Endodermal cell (in vitro differentiated cells): Measurements from ENCODE around the gene MAL. TPM values are rescaled to one million over a fixed set of nuclear protein-coding genes. Genes with fewer than 3 reads are reported as not detected.

ENCODE experiments used
- DNase-seq: peaks from one replicate; pipeline ENCODE4 v3.0.0-alpha.2; 2017
- H3K27ac ChIP-seq: 2 replicates; pipeline ENCODE4 v1.5.1; 2013; ENCODE audit warnings: mild to moderate bottlenecking, low read depth, low read length, moderate library complexity
- H3K27me3 ChIP-seq: 2 replicates; pipeline ENCODE4 v1.6.1; 2013; ENCODE audit warnings: mild to moderate bottlenecking, low read length, moderate library complexity; ENCODE audit not compliant: insufficient read depth, control insufficient read depth, poor library complexity, severe bottlenecking
- H3K36me3 ChIP-seq: 2 replicates; pipeline ENCODE4 v1.7.0; 2013; ENCODE audit warnings: mild to moderate bottlenecking, low read length, moderate library complexity; ENCODE audit not compliant: control insufficient read depth, insufficient read depth
- H3K4me1 ChIP-seq: one replicate; pipeline ENCODE4 v1.7.0; 2013; ENCODE audit warnings: low read length; ENCODE audit not compliant: control insufficient read depth, insufficient read depth
- H3K4me3 ChIP-seq: 2 replicates; pipeline ENCODE4 v1.5.1; 2013; ENCODE audit warnings: mild to moderate bottlenecking, low read length, moderate library complexity
- H3K9ac ChIP-seq: 2 replicates; pipeline ENCODE4 v1.6.1; 2013; ENCODE audit warnings: mild to moderate bottlenecking, low read length, moderate library complexity; ENCODE audit not compliant: poor library complexity, severe bottlenecking; ENCODE audit errors: extremely low read depth
- H3K9me3 ChIP-seq: 2 replicates; pipeline ENCODE4 v1.6.1; 2013; ENCODE audit warnings: mild to moderate bottlenecking, low read length, moderate library complexity; ENCODE audit not compliant: control insufficient read depth
- H3K27ac Mint-ChIP-seq: 2 replicates; pipeline ENCODE4 v1.8.0; 2020; ENCODE audit warnings: mixed read lengths
- H3K27me3 Mint-ChIP-seq: 2 replicates; pipeline ENCODE4 v1.8.0; 2021; ENCODE audit warnings: mild to moderate bottlenecking, mixed read lengths; ENCODE audit not compliant: insufficient read depth
- H3K36me3 Mint-ChIP-seq: 2 replicates; pipeline ENCODE4 v1.8.0; 2020; ENCODE audit warnings: low read depth, mixed read lengths
- H3K4me1 Mint-ChIP-seq: 2 replicates; pipeline ENCODE4 v1.8.0; 2020; ENCODE audit warnings: mixed read lengths
- H3K4me3 Mint-ChIP-seq: 2 replicates; pipeline ENCODE4 v1.8.0; 2020; ENCODE audit warnings: mild to moderate bottlenecking, moderate library complexity, mixed read lengths
- H3K9me3 Mint-ChIP-seq: 2 replicates; pipeline ENCODE4 v1.8.0; 2020; ENCODE audit warnings: mild to moderate bottlenecking, mixed read lengths
- WGBS, 2 experiments: methylation state at CpG; one replicate each; pipeline versions ENCODE4 v1.1.5 to v1.1.7; 2013; ENCODE audit warnings: missing lambda C conversion rate in 2 of 2, mixed read lengths in 1 of 2; ENCODE audit not compliant: insufficient coverage in 1 of 2, insufficient read length in 1 of 2; 5-methylcytosine and 5-hydroxymethylcytosine counted together
- total RNA-seq, 2 donors: library from RNA; stranded (reverse); fragmentation: NEBNext Ultra II Directional in 1 of 2; extraction: Animal tissue kit (Norgen Biotek cat#: 25700) in 1 of 2; gene quantifications; 2 replicates in 1 of 2; 3 replicates in 1 of 2; pipeline ENCODE4 v1.2.1, GENCODE V29; 2021
- TF ChIP-seq, protein P1 (sequence below): fragments of 200-600 bp; sonication (generic); conservative IDR thresholded peaks from 2 replicates; pipeline ENCODE4 v1.5.0; 2021; ENCODE audit warnings: antibody characterized with exemption, mild to moderate bottlenecking

The MAL gene
- total RNA-seq, 2 donors from 2014 or later, result not detected

DNA sequence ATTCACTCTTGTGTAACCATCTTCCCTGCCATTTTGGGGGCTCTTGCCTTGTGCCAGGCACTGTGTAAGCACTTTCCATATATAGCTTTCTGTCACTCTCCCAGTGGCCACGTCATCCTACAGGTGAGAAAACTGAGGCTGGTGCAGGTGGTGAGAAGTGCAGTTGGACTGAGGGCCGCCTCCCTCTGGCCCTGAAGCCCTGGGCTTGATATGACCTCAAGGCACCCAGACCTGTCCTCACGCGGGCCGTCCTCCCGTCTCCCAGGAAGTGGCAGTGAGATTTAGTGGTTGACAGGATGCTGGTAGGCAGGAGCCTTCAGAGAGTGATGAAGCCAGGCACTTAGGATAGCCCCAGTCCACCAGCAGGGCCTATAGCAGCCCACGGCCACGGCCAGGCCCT lies 30.5 kb downstream of the MAL start:
- peaks cover 2% of the 10 kb centered on the region for H3K4me1 Mint-ChIP-seq
- Histone ChIP-seq H3K9me3 (no peaks in the 10 kb centered on the region), H3K4me3 (no peak overlapping the region), H3K9ac (no peak overlapping the region), H3K27ac (no peak overlapping the region), H3K36me3 (no peaks in the 10 kb centered on the region), H3K27me3 (peaks cover 6% of the 10 kb centered on the region), H3K4me1 (no peaks in the 10 kb centered on the region)
- no peak for DNase-seq
- H3K27me3 Mint-ChIP-seq, result peaks cover 17% of the 10 kb centered on the region
- no peak overlapping the region for H3K4me3 Mint-ChIP-seq
- H3K36me3 Mint-ChIP-seq, result no peaks in the 10 kb centered on the region
- TF ChIP-seq, protein P1, sequence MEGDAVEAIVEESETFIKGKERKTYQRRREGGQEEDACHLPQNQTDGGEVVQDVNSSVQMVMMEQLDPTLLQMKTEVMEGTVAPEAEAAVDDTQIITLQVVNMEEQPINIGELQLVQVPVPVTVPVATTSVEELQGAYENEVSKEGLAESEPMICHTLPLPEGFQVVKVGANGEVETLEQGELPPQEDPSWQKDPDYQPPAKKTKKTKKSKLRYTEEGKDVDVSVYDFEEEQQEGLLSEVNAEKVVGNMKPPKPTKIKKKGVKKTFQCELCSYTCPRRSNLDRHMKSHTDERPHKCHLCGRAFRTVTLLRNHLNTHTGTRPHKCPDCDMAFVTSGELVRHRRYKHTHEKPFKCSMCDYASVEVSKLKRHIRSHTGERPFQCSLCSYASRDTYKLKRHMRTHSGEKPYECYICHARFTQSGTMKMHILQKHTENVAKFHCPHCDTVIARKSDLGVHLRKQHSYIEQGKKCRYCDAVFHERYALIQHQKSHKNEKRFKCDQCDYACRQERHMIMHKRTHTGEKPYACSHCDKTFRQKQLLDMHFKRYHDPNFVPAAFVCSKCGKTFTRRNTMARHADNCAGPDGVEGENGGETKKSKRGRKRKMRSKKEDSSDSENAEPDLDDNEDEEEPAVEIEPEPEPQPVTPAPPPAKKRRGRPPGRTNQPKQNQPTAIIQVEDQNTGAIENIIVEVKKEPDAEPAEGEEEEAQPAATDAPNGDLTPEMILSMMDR, result no peak
- no peak overlapping the region for H3K27ac Mint-ChIP-seq
- no peaks in the 10 kb centered on the region for H3K9me3 Mint-ChIP-seq
- WGBS, 2 experiments, result 84 to 85% methylated on average over 7 to 8 of the region's 8 CpGs

DNA sequence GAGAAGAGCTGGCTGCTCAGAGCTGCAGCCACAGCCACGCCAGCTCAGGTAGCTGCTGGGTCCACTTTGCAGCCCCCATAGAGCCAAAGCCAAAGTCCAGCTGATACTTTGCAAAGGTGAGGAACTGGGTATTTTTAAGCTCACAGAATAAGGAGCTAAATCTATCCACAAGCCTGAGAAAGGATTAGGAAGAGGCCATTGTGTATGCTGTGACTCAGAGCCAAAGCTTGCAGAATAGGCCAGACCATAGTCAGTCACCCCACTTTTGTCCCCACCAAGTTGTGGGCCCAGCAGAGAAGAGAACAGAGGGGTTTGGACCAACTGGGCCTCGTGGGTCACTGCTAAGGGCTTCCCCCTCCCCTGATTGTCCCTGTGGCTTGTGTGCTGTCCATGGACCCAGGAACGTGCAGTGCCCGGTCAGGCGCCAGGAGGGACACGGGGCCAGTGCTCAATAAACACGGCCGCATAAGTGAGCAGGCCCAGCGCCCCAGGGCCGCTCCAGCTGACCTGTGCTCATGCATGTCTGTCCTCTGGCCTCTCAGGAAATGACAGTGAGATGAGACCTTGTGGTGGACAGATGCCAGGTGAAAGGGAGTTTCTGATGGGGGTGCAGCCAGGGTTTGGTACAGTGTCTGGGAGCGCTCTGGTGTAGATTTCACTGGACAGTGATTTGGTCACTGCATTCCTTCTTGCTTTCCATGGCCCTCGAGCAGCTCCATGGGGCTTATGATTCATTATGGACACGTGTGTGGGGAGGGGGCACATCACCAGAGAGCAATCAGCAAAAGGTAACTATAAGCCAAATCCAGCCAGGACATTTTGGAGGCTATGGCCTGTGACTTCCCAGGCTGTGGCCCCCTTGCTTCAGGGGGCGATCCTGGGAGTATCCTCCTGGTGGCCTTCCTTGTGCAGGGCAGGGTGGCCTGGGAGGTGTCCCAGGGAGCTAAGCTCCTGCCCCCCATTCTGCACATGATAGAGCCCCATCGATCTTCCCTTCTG lies 31.3 kb downstream of the MAL start:
- WGBS, 2 experiments, result 89 to 92% methylated on average over 8 to 15 of the region's 15 CpGs
- no peak for DNase-seq
- no peak overlapping the region for H3K9ac ChIP-seq

DNA sequence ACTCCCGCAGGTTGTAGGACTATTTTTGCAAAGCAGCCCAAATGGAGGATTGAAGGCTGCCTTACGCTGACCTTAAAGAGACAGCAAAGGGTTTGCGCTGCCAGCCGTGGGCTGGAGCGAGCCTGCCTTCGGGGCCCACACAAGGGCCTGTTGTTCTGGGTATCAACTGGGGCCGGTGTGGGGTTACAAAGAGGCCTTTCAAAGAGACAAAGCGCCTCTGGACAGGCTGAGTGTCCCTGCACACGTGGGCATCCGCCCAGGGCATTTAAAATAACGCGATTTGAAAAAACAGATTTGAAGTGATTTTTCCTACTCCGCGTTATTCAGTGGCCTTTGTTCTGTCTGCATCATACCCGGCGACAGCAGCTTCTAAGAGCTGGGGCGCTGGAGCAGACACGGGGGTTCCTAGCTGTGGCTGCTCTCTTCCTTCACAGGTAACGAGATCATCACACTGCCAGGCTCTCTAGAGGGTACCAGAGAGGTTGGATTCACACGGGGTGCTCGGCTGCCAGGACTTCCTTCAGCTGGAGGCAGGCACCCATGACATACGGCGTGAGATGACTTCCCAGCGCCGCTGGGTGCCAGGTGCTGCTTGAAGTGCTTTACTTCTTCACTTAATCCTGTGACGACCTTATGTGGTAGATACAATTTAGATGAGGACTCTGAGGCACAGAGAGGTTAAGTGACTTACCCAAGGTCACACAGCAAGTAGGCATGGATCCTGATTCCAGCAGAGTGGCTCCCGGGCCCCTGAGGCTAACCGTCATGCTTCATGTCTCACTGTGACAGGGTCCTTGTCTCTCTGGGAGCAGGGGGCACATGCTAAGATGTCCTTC lies 32.2 kb downstream of the MAL start:
- peak; percentile 30 for DNase-seq
- no peak overlapping the region for H3K9ac ChIP-seq
- H3K27ac ChIP-seq, result peak overlapping the region; percentile 55
- no peaks in the 10 kb centered on the region for H3K36me3 Mint-ChIP-seq
- no peaks in the 10 kb centered on the region for H3K9me3 ChIP-seq
- H3K4me1 Mint-ChIP-seq, result peaks cover 7% of the 10 kb centered on the region
- WGBS, 2 experiments, result 88 to 90% methylated on average over 28 of the region's 28 CpGs
- no peaks in the 10 kb centered on the region for H3K36me3 ChIP-seq
- H3K27me3 ChIP-seq, result peaks cover 6% of the 10 kb centered on the region
- H3K4me1 ChIP-seq, result no peaks in the 10 kb centered on the region
- H3K4me3 ChIP-seq, result no peak overlapping the region
- H3K9me3 Mint-ChIP-seq, result no peaks in the 10 kb centered on the region
- H3K4me3 Mint-ChIP-seq, result no peak overlapping the region
- H3K27me3 Mint-ChIP-seq, result peaks cover 17% of the 10 kb centered on the region
- H3K27ac Mint-ChIP-seq, result no peak overlapping the region
- TF ChIP-seq, protein P1, result no peak

More for the DNA sequence above, 31.3 kb downstream of the MAL start:
- H3K4me1 Mint-ChIP-seq, result peaks cover 2% of the 10 kb centered on the region
- Histone ChIP-seq H3K4me1 (no peaks in the 10 kb centered on the region), H3K27ac (peak overlapping the region; percentile 55), H3K36me3 (no peaks in the 10 kb centered on the region), H3K4me3 (no peak overlapping the region), H3K9me3 (no peaks in the 10 kb centered on the region), H3K27me3 (peaks cover 6% of the 10 kb centered on the region)
- H3K4me3 Mint-ChIP-seq, result no peak overlapping the region
- TF ChIP-seq, protein P1, result peak; percentile 21
- no peaks in the 10 kb centered on the region for H3K9me3 Mint-ChIP-seq
- peaks cover 17% of the 10 kb centered on the region for H3K27me3 Mint-ChIP-seq
- no peak overlapping the region for H3K27ac Mint-ChIP-seq
- no peaks in the 10 kb centered on the region for H3K36me3 Mint-ChIP-seq
